Fibroblast of villous mesenchyme (primary cell): ENCODE results near the gene IFNL1. TPM values are rescaled to one million over a fixed set of nuclear protein-coding genes. Genes with fewer than 3 reads are reported as not detected.
"Not testable (repeated sequence)": the region's sequence is repeated elsewhere in the genome, so short reads cannot be mapped to it uniquely, and the experiment has no call there.

Experiments
- DNase-seq: peaks from one replicate; pipeline ENCODE4 v3.0.0-alpha.2; 2010; ENCODE audit warnings: low read depth
- H3K4me3 ChIP-seq: 2 replicates; pipeline ENCODE4 v1.5.1; 2011; ENCODE audit warnings: low read depth, mild to moderate bottlenecking, low read length
- CTCF ChIP-seq: IDR thresholded peaks from 2 replicates; pipeline ENCODE4 v1.5.1; 2012; ENCODE audit warnings: low read depth, mild to moderate bottlenecking, low read length; ENCODE audit not compliant: insufficient read depth
- total RNA-seq: library from RNA; depleted of rRNA; stranded (reverse); fragments of >200 nt; gene quantifications from 2 replicates; pipeline ENCODE4 v1.2.3, GENCODE V29; 2012

Gene IFNL1
- total RNA-seq, 1 donor = not detected

- TF ChIP-seq CTCF = no peak
- H3K4me3 ChIP-seq = no peak overlapping the region
- DNase-seq = no peak
These were observed 38.3 kb downstream of the IFNL1 start for GRCh38 chr19:39334444-39334976.

DNA sequence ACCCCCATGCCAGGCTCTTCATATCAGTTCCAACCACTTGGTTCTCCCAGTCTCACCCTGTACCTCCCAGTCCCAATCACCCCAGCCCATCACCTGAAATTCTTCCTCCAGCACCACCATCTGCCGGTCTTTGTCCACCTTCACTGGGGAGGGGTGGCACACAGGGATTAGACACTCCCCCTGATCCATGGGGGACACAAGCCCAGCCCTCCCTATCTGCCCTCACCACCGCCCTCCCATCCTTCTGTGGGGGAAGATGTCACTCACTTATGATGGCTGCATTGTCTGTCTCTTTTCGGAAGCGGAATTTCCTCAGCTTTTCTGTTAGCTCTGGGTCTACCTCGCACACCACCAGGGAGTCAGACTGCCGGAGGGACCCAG, 39.0 kb downstream of the IFNL1 start:
- no peak overlapping the region for H3K4me3 ChIP-seq
- no peak for TF ChIP-seq CTCF
- DNase-seq = no peak

DNA sequence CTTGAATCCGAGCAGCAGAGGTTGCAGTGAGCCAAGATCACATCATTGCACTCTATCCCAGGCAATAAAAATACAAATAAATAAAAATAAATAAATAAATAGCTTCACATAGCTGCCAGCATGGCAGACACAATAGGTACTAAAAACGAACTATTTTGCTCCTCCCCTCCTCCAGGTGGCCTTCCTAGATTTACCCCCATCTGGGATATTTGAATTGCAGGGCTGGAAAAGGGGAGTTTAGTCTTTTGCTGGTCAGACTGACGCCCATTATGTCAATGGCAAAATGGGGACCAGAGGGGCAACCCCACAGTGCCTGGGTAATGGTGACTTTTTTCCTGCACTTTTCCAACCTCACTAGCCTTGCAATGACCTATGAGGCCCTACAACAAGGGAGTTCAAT, 40.3 kb downstream of the IFNL1 start:
- no peak for DNase-seq
- no peak for TF ChIP-seq CTCF

DNA sequence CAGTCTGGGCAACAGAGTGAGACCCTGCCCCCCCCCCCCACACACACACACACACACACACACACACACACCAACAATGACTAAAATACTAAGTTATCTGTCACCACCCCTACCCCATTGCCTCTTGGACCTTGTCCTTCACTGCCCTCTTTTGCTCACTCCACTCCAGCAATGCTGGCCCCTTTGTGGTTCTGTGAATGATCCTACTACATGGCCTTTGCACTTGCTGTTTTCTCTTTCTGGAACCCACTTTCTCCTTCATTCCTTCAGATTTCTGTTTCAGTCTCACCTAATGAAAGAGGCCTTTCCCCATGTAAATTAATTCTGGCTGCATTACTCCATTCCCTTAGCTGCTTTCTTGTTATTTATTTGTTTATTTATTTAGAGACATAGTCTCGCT, 43.5 kb downstream of the IFNL1 start:
- H3K4me3 ChIP-seq = no peak overlapping the region
- TF ChIP-seq CTCF = no peak
- no peak for DNase-seq

More for the DNA sequence above, 40.3 kb downstream of the IFNL1 start:
- no peak overlapping the region for H3K4me3 ChIP-seq

- DNase-seq = not testable (repeated sequence)
These were observed 43.9 kb downstream of the IFNL1 start for GRCh38 chr19:39340156-39340555.

GRCh38 chr19:39341129-39341718, 45.0 kb downstream of the IFNL1 start:
- DNase-seq = no peak
- TF ChIP-seq CTCF = no peak
- peak overlapping the region; percentile 84 for H3K4me3 ChIP-seq

More at GRCh38 chr19:39340156-39340555, 43.9 kb downstream of the IFNL1 start:
- H3K4me3 ChIP-seq = not testable (repeated sequence)

DNA sequence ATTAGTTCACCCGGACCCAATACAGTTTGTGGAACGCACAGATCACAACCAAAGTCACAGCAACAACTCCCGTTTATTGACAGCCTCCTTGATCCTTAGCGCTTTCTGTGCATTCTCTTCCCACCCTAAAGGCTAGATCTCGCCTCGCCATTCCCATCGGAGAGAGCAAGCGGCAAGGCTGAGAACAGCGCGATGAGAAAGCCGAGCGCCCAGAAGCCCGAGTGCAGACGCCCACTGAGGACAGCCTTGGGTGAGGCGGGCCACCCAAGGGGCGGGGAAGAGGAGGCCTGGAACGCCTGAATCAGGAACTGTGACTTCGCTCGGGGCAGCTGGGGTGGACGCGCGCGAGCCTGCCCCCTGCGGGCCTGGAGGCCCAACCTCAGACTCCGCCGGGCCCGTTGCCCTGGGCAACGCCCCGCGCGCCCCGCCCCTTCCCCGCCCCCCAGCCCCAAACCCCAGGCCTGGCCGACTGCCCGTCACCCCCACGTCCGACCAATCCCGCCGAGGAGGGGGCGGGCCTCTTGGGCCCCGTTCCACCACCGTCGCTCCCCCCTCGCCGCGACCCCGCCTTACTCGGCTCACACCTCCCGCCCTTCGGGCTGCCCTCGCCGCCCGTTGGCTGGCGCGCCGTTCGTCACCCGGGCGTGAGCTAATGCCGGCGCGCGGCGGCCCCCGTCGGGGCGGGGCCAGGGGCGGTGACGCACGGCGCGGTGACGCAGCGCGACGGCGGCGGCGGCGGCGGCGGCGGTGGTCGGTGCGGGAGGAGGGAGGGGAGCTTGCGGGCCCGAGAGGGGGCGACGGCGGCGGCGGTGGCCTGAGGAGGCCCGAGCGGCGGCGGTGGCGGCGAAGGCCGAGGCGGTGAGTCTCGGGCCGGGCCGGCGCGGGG, 45.8 kb downstream of the IFNL1 start, which contains the start of gene SAMD4B:
Gene SAMD4B, plus strand, starts transcription at position 703 of the 886 bp plus-strand sequence. CDS start 14,473 bp downstream, outside the sequence.
- TF ChIP-seq CTCF = peak; percentile 66
- peak within 1 kb of the TSS; percentile 90 for H3K4me3 ChIP-seq
- peak; percentile 98 for DNase-seq
